A549 (cell line): Measurements from ENCODE around the gene CA11. TPM values are rescaled to one million over a fixed set of nuclear protein-coding genes. Genes with fewer than 3 reads are reported as not detected.

Experiments
- ATOH8 ChIP-seq: fragments of 250-450 bp; sonication (Bioruptor Pico); IDR thresholded peaks from 2 replicates; pipeline ENCODE4 v1.5.0; 2020; ENCODE audit warnings: low read depth, mild to moderate bottlenecking, moderate library complexity
- BHLHE40 ChIP-seq: IDR thresholded peaks from 2 replicates; pipeline ENCODE4 v1.6.1; 2012; ENCODE audit warnings: low read depth, low read length, inconsistent platforms
- CBX8 ChIP-seq: fragments of 200-600 bp; sonication (generic); IDR thresholded peaks from 2 replicates; pipeline ENCODE4 v1.6.1; 2016
- CHD2 ChIP-seq: fragments of 150-350 bp; IDR thresholded peaks from 2 replicates; pipeline ENCODE4 v1.6.1; 2014; ENCODE audit warnings: low read length; ENCODE audit not compliant: partially characterized antibody
- ESRRA ChIP-seq: fragments of 150-350 bp; IDR thresholded peaks from 2 replicates; pipeline ENCODE4 v1.6.1; 2014; ENCODE audit warnings: mild to moderate bottlenecking, low read length, borderline replicate concordance
- FOXS1 ChIP-seq: fragments of 250-450 bp; sonication (Bioruptor Pico); IDR thresholded peaks from 2 replicates; pipeline ENCODE4 v1.5.0; 2020; ENCODE audit warnings: mild to moderate bottlenecking, moderate library complexity
- GATA3 ChIP-seq: IDR thresholded peaks from 2 replicates; pipeline ENCODE4 v1.6.1; 2012; ENCODE audit warnings: borderline replicate concordance
- HES2 ChIP-seq: fragments of >200 bp; sonication (Bioruptor Twin); formaldehyde crosslinking; IDR thresholded peaks from 2 replicates; pipeline ENCODE4 v1.6.1; 2016
- HMGXB4 ChIP-seq: fragments of 250-450 bp; sonication (Bioruptor Pico); IDR thresholded peaks from 2 replicates; pipeline ENCODE4 v1.5.0; 2021; ENCODE audit warnings: mild to moderate bottlenecking, moderate library complexity, borderline replicate concordance
- HOXB5 ChIP-seq: fragments of 250-450 bp; sonication (Bioruptor Pico); IDR thresholded peaks from 2 replicates; pipeline ENCODE4 v1.5.0; 2020; ENCODE audit warnings: mild to moderate bottlenecking, moderate library complexity
- JUNB ChIP-seq: fragments of >200 bp; sonication (Bioruptor Twin); formaldehyde crosslinking; IDR thresholded peaks from 2 replicates; pipeline ENCODE4 v1.6.1; 2016
- KDM1A ChIP-seq: fragments of 200-600 bp; sonication (generic); IDR thresholded peaks from 2 replicates; pipeline ENCODE4 v1.6.1; 2016; ENCODE audit warnings: low read depth, mild to moderate bottlenecking
- KDM5A ChIP-seq: fragments of 200-600 bp; sonication (generic); IDR thresholded peaks from 2 replicates; pipeline ENCODE4 v1.6.1; 2016; ENCODE audit warnings: antibody characterized with exemption, mild to moderate bottlenecking
- MYC ChIP-seq: IDR thresholded peaks from 2 replicates; pipeline ENCODE4 v1.6.1; 2012; ENCODE audit warnings: mild to moderate bottlenecking, inconsistent platforms, low read length, improper control_type of control experiment, borderline replicate concordance
- NFE2L2 ChIP-seq: fragments of 150-350 bp; conservative IDR thresholded peaks from 2 replicates; pipeline ENCODE4 v1.6.1; 2014; ENCODE audit warnings: low read length
- NPAS2 ChIP-seq: fragments of 250-450 bp; sonication (Bioruptor Pico); IDR thresholded peaks from 2 replicates; pipeline ENCODE4 v1.8.0; 2022; ENCODE audit warnings: mild to moderate bottlenecking, moderate library complexity, borderline replicate concordance
- PBX3 ChIP-seq: IDR thresholded peaks from 2 replicates; pipeline ENCODE4 v1.6.1; 2012
- PHF8 ChIP-seq: fragments of 200-600 bp; sonication (generic); IDR thresholded peaks from 2 replicates; pipeline ENCODE4 v1.6.1; 2016; ENCODE audit warnings: low read depth, mild to moderate bottlenecking, antibody characterized with exemption, moderate library complexity, borderline replicate concordance
- POLR2AphosphoS2 ChIP-seq: conservative IDR thresholded peaks from 2 replicates; pipeline ENCODE4 v1.6.1; 2012; ENCODE audit warnings: low read length, improper control_type of control experiment, inconsistent platforms
- RAD21 ChIP-seq, 2 experiments: fragments of >200 bp in 1 of 2; sonication (Bioruptor Twin) in 1 of 2; formaldehyde crosslinking in 1 of 2; IDR thresholded peaks in 1 of 2; conservative IDR thresholded peaks in 1 of 2; 2 replicates in 1 of 2; 3 replicates in 1 of 2; pipeline ENCODE4 v1.6.1; 2012 to 2018; ENCODE audit warnings: inconsistent platforms in 1 of 2
- RARB ChIP-seq: fragments of 250-450 bp; sonication (Bioruptor Pico); IDR thresholded peaks from 2 replicates; pipeline ENCODE4 v1.8.0; 2021; ENCODE audit warnings: mild to moderate bottlenecking, moderate library complexity
- RCOR1 ChIP-seq: fragments of 150-350 bp; IDR thresholded peaks from 2 replicates; pipeline ENCODE4 v1.6.1; 2014; ENCODE audit warnings: antibody characterized with exemption, low read length, low read depth
- REST ChIP-seq: fragments of 200-600 bp; sonication (generic); IDR thresholded peaks from 2 replicates; pipeline ENCODE4 v1.6.1; 2016; ENCODE audit warnings: antibody characterized with exemption, mild to moderate bottlenecking, moderate library complexity
- RFX5 ChIP-seq: fragments of 450-650 bp; IDR thresholded peaks from 2 replicates; pipeline ENCODE4 v1.7.1; 2014; ENCODE audit warnings: antibody characterized with exemption, mild to moderate bottlenecking, moderate library complexity
- RNF2 ChIP-seq: fragments of 200-600 bp; sonication (generic); IDR thresholded peaks from 2 replicates; pipeline ENCODE4 v1.6.1; 2016; ENCODE audit warnings: low read depth, mild to moderate bottlenecking, antibody characterized with exemption, moderate library complexity, borderline replicate concordance
- SMC3 ChIP-seq: fragments of >200 bp; sonication (Bioruptor Twin); formaldehyde crosslinking; IDR thresholded peaks from 3 replicates; pipeline ENCODE4 v1.6.1; 2018; ENCODE audit warnings: inconsistent platforms
- TP53 ChIP-seq: fragments of 250-450 bp; sonication (Bioruptor Pico); IDR thresholded peaks from 2 replicates; pipeline ENCODE4 v1.5.0; 2021; ENCODE audit warnings: mild to moderate bottlenecking, moderate library complexity
- ZC3H11A ChIP-seq: fragments of 450-650 bp; IDR thresholded peaks from 2 replicates; pipeline ENCODE4 v1.6.1; 2014; ENCODE audit warnings: antibody characterized with exemption, mild to moderate bottlenecking
- ZFP36 ChIP-seq: fragments of 450-650 bp; IDR thresholded peaks from 2 replicates; pipeline ENCODE4 v1.6.1; 2014; ENCODE audit warnings: borderline replicate concordance; ENCODE audit not compliant: partially characterized antibody
- ZNF302 ChIP-seq: fragments of 250-450 bp; sonication (Bioruptor Pico); IDR thresholded peaks from 2 replicates; pipeline ENCODE4 v1.9.0; 2021; ENCODE audit warnings: inconsistent platforms, mild to moderate bottlenecking, moderate library complexity
- polyA plus RNA-seq, 4 experiments: library from polyadenylated mRNA; depleted of rRNA in 3 of 4; stranded (reverse); fragments of >200 nt; fragmentation: RNase III in 1 of 4; extraction: RNeasy Plus Mini Kit Qiagen cat#74134 plus additional on column Dnase treatment in 1 of 4; gene quantifications; 2 replicates in 3 of 4; 3 replicates in 1 of 4; pipeline ENCODE4 v1.2.3, GENCODE V29; 2011 to 2017

Gene CA11
- polyA plus RNA-seq, 2 of the 4 experiments (the other 2 are of a cell fraction): 9.8 to 21.0 TPM

GRCh38 chr19:48619692-48620585 is 26.0 kb downstream of the CA11 start (continued):
- no peak for TF ChIP-seq NFE2L2
- no peak for TF ChIP-seq RNF2
- TF ChIP-seq REST: no peak
- no peak for TF ChIP-seq JUNB
- TF ChIP-seq MYC: no peak
- TF ChIP-seq ZFP36: no peak
- no peak for TF ChIP-seq PBX3
- TF ChIP-seq KDM5A: 0 out of 2 replicates have a peak, but pooled peaks have one; percentile 14
- no peak for TF ChIP-seq GATA3
- no peak for TF ChIP-seq HMGXB4 (CRISPR knock-in tag)
- no peak for TF ChIP-seq BHLHE40
- no peak for TF ChIP-seq ESRRA
- TF ChIP-seq RFX5: no peak; the same call in 1 of the 2 replicates
- TF ChIP-seq ZC3H11A: no peak
- no peak for TF ChIP-seq SMC3
- no peak for TF ChIP-seq ZNF302 (CRISPR knock-in tag)
- TF ChIP-seq RARB: peak; percentile 20; the same call in 1 of the 2 replicates
- peak; percentile 98 for TF ChIP-seq KDM1A
- no peak for TF ChIP-seq CBX8
- peak; percentile 68; the same call in 1 of the 2 replicates for TF ChIP-seq ATOH8
- TF ChIP-seq HOXB5 (CRISPR knock-in tag): no peak
- TF ChIP-seq NPAS2: no peak
- no peak for TF ChIP-seq CHD2
- no peak for TF ChIP-seq RCOR1
- no peak for TF ChIP-seq HES2
- TF ChIP-seq POLR2AphosphoS2: no peak
- TF ChIP-seq TP53 (CRISPR knock-in tag): 0 out of 2 replicates have a peak, but pooled peaks have one; percentile 84
- TF ChIP-seq FOXS1 (CRISPR knock-in tag): no peak
- peak; percentile 71; the same call in 1 of the 2 replicates for TF ChIP-seq PHF8
- no peak for TF ChIP-seq RAD21 (conservative IDR thresholded peaks at IDR 0.05 in 1 of 2, IDR thresholded peaks at IDR 0.05 in 1 of 2)
